ENCODE data around the gene ZBTB16.

GRCh38 chr11:114063149-114063828 lies 3.8 kb downstream of the ZBTB16 start:
- no peak for TF ChIP-seq TCF7L2 (IDR thresholded peaks at IDR 0.05; ENCODE audit: borderline replicate concordance, low read depth, low read length)
- TF ChIP-seq YY1 (tag by site-specific recombination; IDR thresholded peaks at IDR 0.05): no peak
- no peak for TF ChIP-seq ZNF174 (tag by site-specific recombination; IDR thresholded peaks at IDR 0.05)
- TF ChIP-seq ZNF701 (tag by site-specific recombination; IDR thresholded peaks at IDR 0.05): no peak
- TF ChIP-seq ZNF292 (tag by site-specific recombination; IDR thresholded peaks at IDR 0.05; ENCODE audit: borderline replicate concordance, low read depth): no peak
- TF ChIP-seq ZBTB8A (tag by site-specific recombination; IDR thresholded peaks at IDR 0.05): no peak
- TF ChIP-seq ZNF169 (tag by site-specific recombination; IDR thresholded peaks at IDR 0.05): no peak
- no peak for TF ChIP-seq ZNF707 (tag by site-specific recombination; IDR thresholded peaks at IDR 0.05)
- TF ChIP-seq ZFP3 (tag by site-specific recombination; IDR thresholded peaks at IDR 0.05; ENCODE audit: low read depth): no peak

Measured in HEK293 (cell line).